SHP77 (cell line): ENCODE data around the gene ZNF407.

Experiments used
- DNase-seq, 2 experiments: peaks; one replicate each; lab custom pipeline; 2025; lab: John Stamatoyannopoulos, UW

The ZNF407 gene

GRCh38 chr18:74929110-74929509 lies 331.4 kb downstream of the ZNF407 start:
- no peak for DNase-seq

GRCh38 chr18:74930616-74931015 lies 332.9 kb downstream of the ZNF407 start:
- DNase-seq = no peak

GRCh38 chr18:74933930-74934329 lies 336.3 kb downstream of the ZNF407 start:
- DNase-seq = no peak

- no peak for DNase-seq
Observed at GRCh38 chr18:74935434-74935833, 337.8 kb downstream of the ZNF407 start.

- DNase-seq = no peak
Observed at GRCh38 chr18:74936343-74936742, 338.7 kb downstream of the ZNF407 start.

GRCh38 chr18:74937291-74937690 lies 339.6 kb downstream of the ZNF407 start:
- no peak for DNase-seq

GRCh38 chr18:74940856-74941255 lies 343.2 kb downstream of the ZNF407 start:
- DNase-seq = no peak

- DNase-seq = no peak
Observed at GRCh38 chr18:74942319-74942910, 344.7 kb downstream of the ZNF407 start.

GRCh38 chr18:74944676-74945075 lies 347.0 kb downstream of the ZNF407 start:
- DNase-seq = peak; percentile 10 to 40

GRCh38 chr18:74945774-74946545 lies 348.3 kb downstream of the ZNF407 start:
- no peak for DNase-seq

- no peak for DNase-seq
Observed at GRCh38 chr18:74946646-74947375, 349.1 kb downstream of the ZNF407 start.

- no peak for DNase-seq
Observed at GRCh38 chr18:74947417-74947816, 349.7 kb downstream of the ZNF407 start.

GRCh38 chr18:74947875-74948274 lies 350.2 kb downstream of the ZNF407 start:
- no peak for DNase-seq

GRCh38 chr18:74949611-74950010 lies 351.9 kb downstream of the ZNF407 start:
- DNase-seq = no peak

- no peak for DNase-seq
Observed at GRCh38 chr18:74950479-74950878, 352.8 kb downstream of the ZNF407 start.

- DNase-seq = peak; percentile 22 to 32
Observed at GRCh38 chr18:74951165-74951760, 353.6 kb downstream of the ZNF407 start.

GRCh38 chr18:74957588-74958224 lies 360.0 kb downstream of the ZNF407 start:
- no peak for DNase-seq

GRCh38 chr18:74959216-74959615 lies 361.5 kb downstream of the ZNF407 start:
- no peak for DNase-seq

GRCh38 chr18:74961596-74961995 lies 363.9 kb downstream of the ZNF407 start:
- DNase-seq = no peak

GRCh38 chr18:74963820-74964446 lies 366.3 kb downstream of the ZNF407 start:
- DNase-seq = peak; percentile 68 to 82

- no peak for DNase-seq
Observed at GRCh38 chr18:74965682-74966081, 368.0 kb downstream of the ZNF407 start.

- DNase-seq = no peak
Observed at GRCh38 chr18:74967438-74967837, 369.8 kb downstream of the ZNF407 start.
